ENCODE measurements around the gene CDC42EP3.

The CDC42EP3 gene

GRCh38 chr2:37705191-37705590 is 33.7 kb upstream of the CDC42EP3 start:
- Mint-ChIP-seq H3K9me3 (peaks cover 8% of the 10 kb centered on the region), H3K27ac (no peak overlapping the region), H3K4me1 (peaks cover 11% of the 10 kb centered on the region), H3K4me3 (no peak overlapping the region), H3K36me3 (ENCODE audit: low read depth) (no peaks in the 10 kb centered on the region), H3K27me3 (ENCODE audit: low read depth, poor library complexity) (peaks cover 8% of the 10 kb centered on the region)
- no peak for DNase-seq
- TF ChIP-seq CTCF (IDR thresholded peaks at IDR 0.05): no peak

DNA sequence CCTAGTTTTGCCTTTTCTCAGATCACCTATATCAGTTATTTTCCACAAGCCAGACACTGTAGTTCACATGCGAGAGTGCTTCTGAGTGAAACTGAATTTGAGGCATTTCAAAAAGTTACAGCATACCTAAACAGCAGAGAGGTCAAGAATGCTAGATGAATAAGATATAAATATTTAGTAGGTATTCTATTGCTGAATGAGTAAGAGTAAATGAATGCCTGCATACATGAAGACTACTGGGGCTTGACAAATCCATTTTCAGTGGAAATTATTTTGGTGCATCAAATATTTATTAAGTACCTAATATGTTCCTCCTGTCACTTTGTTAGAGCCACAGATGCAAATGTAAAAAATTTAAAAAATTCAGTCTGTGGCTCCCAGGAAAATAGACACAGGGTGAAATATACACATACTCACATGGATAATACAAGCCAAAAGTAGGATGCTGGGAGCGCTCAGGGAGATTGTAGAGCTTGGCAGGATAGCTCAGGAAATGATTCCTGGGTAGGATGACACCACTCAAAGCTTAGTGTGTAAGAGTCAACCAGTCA is 27.6 kb upstream of the CDC42EP3 start:
- H3K27ac Mint-ChIP-seq: no peak overlapping the region
- DNase-seq: no peak
- H3K9me3 Mint-ChIP-seq: peaks cover 8% of the 10 kb centered on the region
- no peaks in the 10 kb centered on the region for H3K36me3 Mint-ChIP-seq (ENCODE audit: low read depth)
- TF ChIP-seq CTCF (IDR thresholded peaks at IDR 0.05): no peak
- no peaks in the 10 kb centered on the region for H3K4me1 Mint-ChIP-seq
- H3K4me3 Mint-ChIP-seq: no peak overlapping the region
- peaks cover 16% of the 10 kb centered on the region for H3K27me3 Mint-ChIP-seq (ENCODE audit: low read depth, poor library complexity)

GRCh38 chr2:37695336-37695735 is 23.9 kb upstream of the CDC42EP3 start:
- Mint-ChIP-seq H3K9me3 (no peaks in the 10 kb centered on the region), H3K36me3 (ENCODE audit: low read depth) (no peaks in the 10 kb centered on the region), H3K27ac (no peak overlapping the region), H3K4me1 (no peaks in the 10 kb centered on the region), H3K27me3 (ENCODE audit: low read depth, poor library complexity) (peaks cover 9% of the 10 kb centered on the region), H3K4me3 (no peak overlapping the region)
- no peak for TF ChIP-seq CTCF (IDR thresholded peaks at IDR 0.05)
- DNase-seq: no peak

DNA sequence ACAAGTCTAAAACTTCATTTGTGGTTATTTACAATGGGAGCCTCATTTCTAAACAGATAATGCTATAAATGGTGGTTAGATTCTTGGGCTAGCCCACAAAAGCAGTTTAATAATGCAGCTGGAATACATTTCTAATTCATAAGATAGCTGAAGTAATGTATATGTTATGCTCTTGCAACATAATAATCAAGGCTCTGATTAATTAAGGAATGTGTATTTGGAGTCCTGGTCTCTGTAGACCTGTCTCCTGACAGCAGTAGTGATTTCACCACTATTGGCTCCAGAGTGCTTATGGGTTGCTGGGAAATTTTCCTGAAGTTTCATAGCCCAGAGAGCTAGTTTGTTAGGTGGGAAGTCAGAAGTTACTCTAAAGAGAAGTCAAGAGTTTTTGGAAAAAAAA is 21.3 kb upstream of the CDC42EP3 start:
- no peak overlapping the region for H3K4me3 Mint-ChIP-seq
- no peaks in the 10 kb centered on the region for H3K9me3 Mint-ChIP-seq
- no peak overlapping the region for H3K27ac Mint-ChIP-seq
- H3K36me3 Mint-ChIP-seq (ENCODE audit: low read depth): no peaks in the 10 kb centered on the region
- peaks cover 3% of the 10 kb centered on the region for H3K27me3 Mint-ChIP-seq (ENCODE audit: low read depth, poor library complexity)
- H3K4me1 Mint-ChIP-seq: no peaks in the 10 kb centered on the region
- no peak for TF ChIP-seq CTCF (IDR thresholded peaks at IDR 0.05)
- no peak for DNase-seq

- H3K27ac Mint-ChIP-seq: no peak overlapping the region
- TF ChIP-seq CTCF (IDR thresholded peaks at IDR 0.05): no peak
- H3K27me3 Mint-ChIP-seq (ENCODE audit: low read depth, poor library complexity): peaks cover 5% of the 10 kb centered on the region
These were observed 18.3 kb upstream of the CDC42EP3 start for GRCh38 chr2:37689751-37690150.

GRCh38 chr2:37688771-37689468 is 17.5 kb upstream of the CDC42EP3 start:
- H3K9me3 Mint-ChIP-seq: no peaks in the 10 kb centered on the region
- no peak for TF ChIP-seq CTCF (IDR thresholded peaks at IDR 0.05)
- no peak overlapping the region for H3K27ac Mint-ChIP-seq
- no peak overlapping the region for H3K4me3 Mint-ChIP-seq
- H3K36me3 Mint-ChIP-seq (ENCODE audit: low read depth): no peaks in the 10 kb centered on the region
- DNase-seq: no peak
- peaks cover 5% of the 10 kb centered on the region for H3K27me3 Mint-ChIP-seq (ENCODE audit: low read depth, poor library complexity)
- H3K4me1 Mint-ChIP-seq: no peaks in the 10 kb centered on the region

More at GRCh38 chr2:37689751-37690150, 18.3 kb upstream of the CDC42EP3 start:
- H3K4me3 Mint-ChIP-seq: no peak overlapping the region
- H3K4me1 Mint-ChIP-seq: no peaks in the 10 kb centered on the region
- H3K36me3 Mint-ChIP-seq (ENCODE audit: low read depth): no peaks in the 10 kb centered on the region
- H3K9me3 Mint-ChIP-seq: no peaks in the 10 kb centered on the region
- DNase-seq: no peak
